Adrenal gland (tissue), 5 donors: ENCODE data around the gene DDX28.
"Not testable (repeated sequence)": the region's sequence is repeated elsewhere in the genome, so short reads cannot be mapped to it uniquely, and the experiment has no call there.

Experiments
- CTCF ChIP-seq, 6 experiments: fragments of 450-650 bp in 4 of 6; fragments of 200-600 bp in 2 of 6; sonication (generic) in 1 of 6; IDR thresholded peaks; 1 replicate in 5 of 6; 2 replicates in 1 of 6; pipeline versions ENCODE4 v1.5.1 to v1.8.0; 2016 to 2021; ENCODE audit warnings: antibody characterized with exemption in 6 of 6, mild to moderate bottlenecking in 2 of 6, moderate library complexity in 1 of 6
- POLR2A ChIP-seq, 2 donors: fragments of 450-650 bp; IDR thresholded peaks; one replicate each; pipeline ENCODE4 v1.6.1; 2017; ENCODE audit warnings: antibody characterized with exemption in 2 of 2, mild to moderate bottlenecking in 2 of 2, moderate library complexity in 1 of 2
- donor health status: DM: no; HTN: no; CAD: no.

GRCh38 chr16:67994040-67994408 is 29.0 kb downstream of the DDX28 start:
- TF ChIP-seq POLR2A, CTCF (IDR thresholded peaks at IDR 0.05): not testable (repeated sequence)
